HepG2 (cell line): ENCODE data around the gene GNMT. TPM values are rescaled to one million over a fixed set of nuclear protein-coding genes. Genes with fewer than 3 reads are reported as not detected.

ENCODE experiments used
- CENPT ChIP-seq: sonication (generic); formaldehyde crosslinking; IDR thresholded peaks from 2 replicates; pipeline ENCODE4 v1.8.0; 2022; ENCODE audit warnings: low read depth, mild to moderate bottlenecking, moderate library complexity, missing genetic modification reagents
- DNMT1 ChIP-seq: sonication (generic); formaldehyde crosslinking; IDR thresholded peaks from 2 replicates; pipeline ENCODE4 v1.5.1; 2020; ENCODE audit warnings: mild to moderate bottlenecking, missing genetic modification reagents
- EED ChIP-seq: sonication (generic); formaldehyde crosslinking; IDR thresholded peaks from 2 replicates; pipeline ENCODE4 v1.5.0; 2020; ENCODE audit warnings: mild to moderate bottlenecking, missing genetic modification reagents
- FOXJ3 ChIP-seq: sonication (generic); formaldehyde crosslinking; IDR thresholded peaks from 2 replicates; pipeline ENCODE4 v1.4.0; 2020; ENCODE audit warnings: missing genetic modification reagents, mild to moderate bottlenecking, borderline replicate concordance
- FUBP1 ChIP-seq: sonication (generic); formaldehyde crosslinking; IDR thresholded peaks from 2 replicates; pipeline ENCODE4 v1.5.1; 2020; ENCODE audit warnings: missing genetic modification reagents, mild to moderate bottlenecking, borderline replicate concordance
- JUN ChIP-seq: sonication (generic); formaldehyde crosslinking; IDR thresholded peaks from 2 replicates; pipeline ENCODE4 v1.4.0; 2020; ENCODE audit warnings: mild to moderate bottlenecking, missing genetic modification reagents
- MTF1 ChIP-seq: sonication (generic); formaldehyde crosslinking; IDR thresholded peaks from 2 replicates; pipeline ENCODE4 v1.5.0; 2020; ENCODE audit warnings: missing genetic modification reagents
- MXD1 ChIP-seq: sonication (generic); formaldehyde crosslinking; IDR thresholded peaks from 2 replicates; pipeline ENCODE4 v1.4.0; 2020; ENCODE audit warnings: mild to moderate bottlenecking, missing genetic modification reagents
- NCOA5 ChIP-seq: sonication (generic); formaldehyde crosslinking; IDR thresholded peaks from 2 replicates; pipeline ENCODE4 v1.4.0; 2020; ENCODE audit warnings: missing genetic modification reagents
- NFATC3 ChIP-seq: sonication (generic); formaldehyde crosslinking; IDR thresholded peaks from 2 replicates; pipeline ENCODE4 v1.5.1; 2020; ENCODE audit warnings: mild to moderate bottlenecking, missing genetic modification reagents
- NR2F6 ChIP-seq, 2 experiments: IDR thresholded peaks; 2 replicates each; pipeline ENCODE4 v1.6.1; 2016; ENCODE audit warnings: antibody characterized with exemption in 1 of 2, mild to moderate bottlenecking in 1 of 2
- ONECUT2 ChIP-seq: sonication (generic); formaldehyde crosslinking; IDR thresholded peaks from 2 replicates; pipeline ENCODE4 v1.4.0; 2020; ENCODE audit warnings: missing genetic modification reagents
- SALL2 ChIP-seq: sonication (generic); formaldehyde crosslinking; IDR thresholded peaks from 2 replicates; pipeline ENCODE4 v1.8.1; 2023; ENCODE audit warnings: mild to moderate bottlenecking, missing genetic modification reagents, inconsistent platforms
- TRIM24 ChIP-seq: sonication (generic); formaldehyde crosslinking; IDR thresholded peaks from 2 replicates; pipeline ENCODE4 v1.8.0; 2022; ENCODE audit warnings: mild to moderate bottlenecking, missing genetic modification reagents
- USF2 ChIP-seq, 2 experiments: sonication (generic) in 1 of 2; formaldehyde crosslinking in 1 of 2; IDR thresholded peaks; 2 replicates each; pipeline versions ENCODE4 v1.5.1 to v1.6.1; 2011 to 2020; ENCODE audit warnings: borderline replicate concordance in 1 of 2, low read depth in 1 of 2, low read length in 1 of 2, mild to moderate bottlenecking in 1 of 2, missing genetic modification reagents in 1 of 2, moderate library complexity in 1 of 2
- ZFX ChIP-seq: sonication (generic); formaldehyde crosslinking; IDR thresholded peaks from 2 replicates; pipeline ENCODE4 v1.4.0; 2020; ENCODE audit warnings: mild to moderate bottlenecking, low read depth, missing genetic modification reagents, moderate library complexity
- ZFYVE20 ChIP-seq: sonication (generic); formaldehyde crosslinking; IDR thresholded peaks from 2 replicates; pipeline ENCODE4 v1.8.0; 2023; ENCODE audit warnings: low read depth, mild to moderate bottlenecking, moderate library complexity, missing genetic modification reagents, borderline replicate concordance
- ZNF20 ChIP-seq: sonication (generic); formaldehyde crosslinking; IDR thresholded peaks from 2 replicates; pipeline ENCODE4 v1.4.0; 2020; ENCODE audit warnings: mild to moderate bottlenecking, moderate library complexity, missing genetic modification reagents
- ZNF260 ChIP-seq: sonication (generic); formaldehyde crosslinking; IDR thresholded peaks from 2 replicates; pipeline ENCODE4 v1.4.0; 2020; ENCODE audit warnings: missing genetic modification reagents, low read depth, mild to moderate bottlenecking, borderline replicate concordance
- ZNF33B ChIP-seq: sonication (generic); formaldehyde crosslinking; IDR thresholded peaks from 2 replicates; pipeline ENCODE4 v1.5.1; 2020; ENCODE audit warnings: mild to moderate bottlenecking, missing genetic modification reagents
- ZNF589 ChIP-seq: sonication (generic); formaldehyde crosslinking; conservative IDR thresholded peaks from 2 replicates; pipeline ENCODE4 v1.8.0; 2022; ENCODE audit warnings: mild to moderate bottlenecking, moderate library complexity, missing genetic modification reagents
- ZNF670 ChIP-seq: sonication (generic); formaldehyde crosslinking; IDR thresholded peaks from 2 replicates; pipeline ENCODE4 v1.8.0; 2022; ENCODE audit warnings: mild to moderate bottlenecking, missing genetic modification reagents, borderline replicate concordance
- ZNF672 ChIP-seq: sonication (generic); formaldehyde crosslinking; IDR thresholded peaks from 2 replicates; pipeline ENCODE4 v1.8.1; 2022; ENCODE audit warnings: missing genetic modification reagents
- ZNF720 ChIP-seq: sonication (generic); formaldehyde crosslinking; IDR thresholded peaks from 2 replicates; pipeline ENCODE4 v1.4.0; 2020; ENCODE audit warnings: missing genetic modification reagents
- ZNF792 ChIP-seq: IDR thresholded peaks from 2 replicates; pipeline ENCODE4 v1.6.1; 2016
- ZNF879 ChIP-seq: sonication (generic); formaldehyde crosslinking; IDR thresholded peaks from 2 replicates; pipeline ENCODE4 v1.8.1; 2023; ENCODE audit warnings: missing genetic modification reagents
- polyA plus RNA-seq, 8 experiments: library from polyadenylated mRNA; depleted of rRNA in 3 of 8; stranded (reverse) in 7 of 8; unstranded in 1 of 8; fragments of >200 nt; fragmentation: Illumina TruSeq in 4 of 8; extraction: Trizol in 4 of 8; gene quantifications; 2 replicates each; pipeline versions ENCODE4 v1.2.1 to v1.2.3, GENCODE V29; 2011 to 2016; ENCODE audit warnings: low read depth in 4 of 8, missing spikeins in 1 of 8, mixed read lengths in 1 of 8; ENCODE audit not compliant: insufficient read depth in 1 of 8
- total RNA-seq, 5 experiments: library from RNA; depleted of rRNA; stranded (reverse); fragments of >200 nt; fragmentation: Illumina TruSeq; extraction: Trizol; gene quantifications; 2 replicates each; pipeline ENCODE4 v1.2.3, GENCODE V29; 2016; ENCODE audit warnings: low read depth in 1 of 5

Gene GNMT
- total and polyA plus RNA-seq, 2 of the 13 experiments (the other 11 are each of a cell fraction or from before 2014, with no cell fraction given): 2.8 to 7.0 TPM

GRCh38 chr6:42978839-42979522 is 18.4 kb downstream of the GNMT start, which contains the start of gene PEX6 (continued):
- TF ChIP-seq ZFYVE20 (CRISPR knock-in tag) (no peak), ZNF672 (CRISPR knock-in tag) (no peak), ZNF792 (CRISPR knock-in tag) (peak; percentile 90), FUBP1 (no peak), CENPT (no peak), ZNF20 (CRISPR knock-in tag) (no peak), USF2 (IDR thresholded peaks at IDR 0.05; ENCODE audit: low read depth, low read length) (no peak), USF2 (CRISPR knock-in tag; IDR thresholded peaks at IDR 0.05; ENCODE audit: borderline replicate concordance) (no peak), ZNF720 (CRISPR knock-in tag) (no peak), MTF1 (no peak), ZNF589 (CRISPR knock-in tag) (no peak), ONECUT2 (CRISPR knock-in tag) (peak; percentile 70), DNMT1 (CRISPR knock-in tag) (no peak), NFATC3 (CRISPR knock-in tag) (peak; percentile 88; the same call in 1 of the 2 replicates), ZNF260 (no peak), JUN (CRISPR knock-in tag) (peak; percentile 60), NR2F6 (IDR thresholded peaks at IDR 0.05) (peak; percentile 50; the same call in 1 of the 2 replicates), NR2F6 (CRISPR knock-in tag; IDR thresholded peaks at IDR 0.05) (peak; percentile 37; the same call in 1 of the 2 replicates), NCOA5 (CRISPR knock-in tag) (no peak), MXD1 (CRISPR knock-in tag) (no peak; the same call in 1 of the 2 replicates), ZFX (CRISPR knock-in tag) (peak; percentile 96), ZNF879 (CRISPR knock-in tag) (no peak), FOXJ3 (CRISPR knock-in tag) (no peak; the same call in 1 of the 2 replicates), ZNF33B (CRISPR knock-in tag) (peak; percentile 83), ZNF670 (CRISPR knock-in tag) (0 out of 2 replicates have a peak, but pooled peaks have one; percentile 5), TRIM24 (CRISPR knock-in tag) (no peak), EED (CRISPR knock-in tag) (no peak), SALL2 (no peak)
